Thyroid gland (tissue), 4 donors: Measurements from ENCODE around the gene NPB.

Source experiments
- CTCF ChIP-seq, 6 experiments: fragments of 200-600 bp in 3 of 6; fragments of 450-650 bp in 3 of 6; sonication (generic) in 3 of 6; IDR thresholded peaks; one replicate each; pipeline ENCODE4 v1.5.1; 2016 to 2019; ENCODE audit warnings: antibody characterized with exemption in 6 of 6, mild to moderate bottlenecking in 2 of 6, inconsistent platforms in 1 of 6, moderate library complexity in 1 of 6
- POLR2A ChIP-seq, 2 donors: fragments of 450-650 bp; IDR thresholded peaks; one replicate each; pipeline ENCODE4 v1.6.1; 2017; ENCODE audit warnings: antibody characterized with exemption in 2 of 2, mild to moderate bottlenecking in 2 of 2, moderate library complexity in 1 of 2

DNA sequence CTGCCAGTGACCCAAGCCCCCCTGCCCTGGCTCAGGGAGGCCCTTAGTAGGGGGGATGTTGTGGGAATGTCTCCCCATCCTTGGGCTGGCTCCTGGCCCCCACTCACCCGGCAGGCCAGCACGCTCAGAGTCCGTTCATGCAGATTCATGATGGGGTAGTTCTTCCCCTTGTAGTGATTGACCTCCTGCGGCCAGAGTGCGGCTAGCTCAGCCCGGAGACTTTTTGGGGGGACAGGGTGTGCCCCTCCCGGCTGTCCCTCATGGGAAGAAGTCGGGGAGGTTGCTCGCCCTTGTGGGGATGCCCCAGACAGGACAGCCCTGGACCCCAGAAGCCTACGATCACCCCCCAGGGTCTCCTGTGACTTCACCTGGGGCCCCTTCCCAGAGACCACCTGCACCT is 4.0 kb downstream of the NPB start:
- TF ChIP-seq CTCF (IDR thresholded peaks at IDR 0.05) (no peak), POLR2A (IDR thresholded peaks at IDR 0.05) (no peak)
